HT1080 (cell line): ENCODE data around the gene OR5H14. TPM values are rescaled to one million over a fixed set of nuclear protein-coding genes. Genes with fewer than 3 reads are reported as not detected.
"Not testable (repeated sequence)": the region's sequence is repeated elsewhere in the genome, so short reads cannot be mapped to it uniquely, and the experiment has no call there.

Experiments
- DNase-seq: peaks from one replicate; pipeline ENCODE4 v3.0.0-alpha.2; 2015; ENCODE audit warnings: low read depth
- polyA plus RNA-seq, 2 experiments: library from polyadenylated mRNA; depleted of rRNA; stranded (reverse); fragments of >200 nt; gene quantifications; 2 replicates each; pipeline ENCODE4 v1.2.3, GENCODE V29; 2015
- total RNA-seq: library from RNA; depleted of rRNA; stranded (reverse); fragments of >200 nt; shearing (Covaris generic); gene quantifications from 2 replicates; pipeline ENCODE4 v1.2.3, GENCODE V29; 2014; rRNA removed

OR5H14 gene
- total RNA-seq, result not detected in 2 replicates
- not detected in 2 replicates for polyA plus RNA-seq (2015; cell fraction: cytosol; rRNA removed)
- polyA plus RNA-seq (2015; cell fraction: nucleus; rRNA removed), result not detected in 2 replicates

DNA sequence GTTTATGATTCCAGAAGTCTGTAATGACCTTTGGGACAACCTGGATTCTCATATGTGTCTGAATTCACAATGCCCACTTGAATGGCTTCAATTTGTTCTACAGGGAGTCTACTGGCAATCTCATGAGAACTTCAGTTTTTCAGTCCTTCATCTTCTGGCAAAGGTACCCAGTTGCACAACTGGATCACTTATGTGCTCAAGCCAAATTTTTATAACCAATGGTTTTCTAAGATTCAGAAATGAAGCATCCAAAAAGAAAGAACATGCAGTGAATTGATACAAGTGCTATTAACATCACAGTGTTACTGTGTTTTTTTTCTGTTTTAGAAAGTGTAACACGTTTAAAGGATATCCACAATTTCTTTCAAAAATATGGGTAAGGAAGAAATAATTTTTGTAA is at the start of gene OR5H14:
TSS of gene OR5H14 (plus strand) at position 301 of the 400 bp plus-strand sequence. CDS start 1,907 bp downstream, outside the sequence.
- DNase-seq, result no peak

DNA sequence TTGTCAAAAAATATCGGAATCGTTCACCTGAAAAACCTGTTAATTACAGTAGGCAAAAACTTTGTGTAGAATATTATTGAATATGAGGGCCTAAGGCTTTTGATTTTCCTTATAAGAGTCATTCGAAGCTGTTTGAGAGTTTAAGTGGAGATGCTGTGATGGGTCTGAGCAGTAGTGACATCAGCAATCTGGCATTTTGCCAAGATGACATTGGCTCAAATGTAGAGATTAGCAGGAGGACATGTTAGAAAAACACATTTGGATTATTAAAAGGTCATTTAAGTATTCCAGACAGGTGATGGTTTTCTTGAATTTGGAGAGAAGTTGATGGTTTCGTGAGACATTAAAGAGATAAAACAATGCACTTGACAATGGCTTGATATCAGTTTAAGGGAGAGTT is 47.4 kb upstream of the OR5H14 start:
- DNase-seq, result no peak

DNA sequence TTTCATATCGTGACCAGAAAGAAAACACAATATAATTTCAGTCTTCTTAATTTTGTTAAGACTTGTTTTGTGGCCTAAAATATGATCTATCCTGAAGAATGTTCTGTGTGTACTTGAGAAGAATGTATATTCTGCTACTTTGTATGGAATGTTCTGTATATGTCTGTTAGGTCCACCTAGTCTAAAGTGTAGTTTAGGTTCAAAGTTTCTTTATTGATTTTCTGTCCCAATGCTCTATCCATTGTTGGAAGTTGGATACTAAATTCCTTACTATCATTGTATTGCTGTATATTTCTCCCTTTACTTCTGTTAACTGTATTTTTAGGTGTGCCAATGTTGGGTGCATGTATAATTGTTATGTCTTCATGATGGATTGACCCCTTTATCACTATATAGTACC is 39.1 kb upstream of the OR5H14 start:
- DNase-seq, result no peak

DNA sequence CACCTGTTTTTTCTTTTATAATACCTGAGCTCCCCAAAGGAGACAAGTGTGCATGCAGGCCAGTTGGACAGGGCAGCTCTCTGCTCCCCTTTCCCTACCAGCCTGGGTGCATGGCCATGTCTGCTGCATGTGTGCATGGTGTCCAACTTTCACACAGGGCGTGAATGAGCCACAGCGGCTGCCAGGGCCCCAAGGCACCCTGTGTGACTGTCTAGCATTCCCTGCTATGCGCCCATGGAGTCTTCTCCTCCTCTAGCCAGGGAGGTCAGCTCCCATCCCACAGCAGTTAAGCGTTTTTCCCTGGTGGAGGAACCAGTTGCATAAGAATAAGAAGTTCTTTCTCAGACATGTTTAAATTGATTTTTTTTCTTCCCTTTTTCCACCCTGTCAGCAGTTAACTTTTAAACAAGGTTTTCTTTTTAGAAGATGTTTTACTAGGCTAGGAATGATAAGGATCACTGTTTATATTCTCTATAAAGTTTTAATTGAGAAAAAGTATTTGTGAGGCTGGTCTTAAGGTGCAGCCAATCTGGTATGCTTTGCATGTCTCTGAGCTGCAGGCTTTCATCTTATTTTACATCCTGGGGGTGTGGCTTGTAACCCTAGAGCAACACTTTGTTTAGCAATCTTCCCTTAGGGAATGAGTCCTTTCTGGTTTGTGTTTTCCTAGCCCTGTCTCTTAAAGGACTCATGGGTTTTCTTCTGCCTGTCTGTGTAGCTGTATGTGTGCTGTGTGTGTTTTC is 37.3 kb upstream of the OR5H14 start:
- no peak for DNase-seq

DNA sequence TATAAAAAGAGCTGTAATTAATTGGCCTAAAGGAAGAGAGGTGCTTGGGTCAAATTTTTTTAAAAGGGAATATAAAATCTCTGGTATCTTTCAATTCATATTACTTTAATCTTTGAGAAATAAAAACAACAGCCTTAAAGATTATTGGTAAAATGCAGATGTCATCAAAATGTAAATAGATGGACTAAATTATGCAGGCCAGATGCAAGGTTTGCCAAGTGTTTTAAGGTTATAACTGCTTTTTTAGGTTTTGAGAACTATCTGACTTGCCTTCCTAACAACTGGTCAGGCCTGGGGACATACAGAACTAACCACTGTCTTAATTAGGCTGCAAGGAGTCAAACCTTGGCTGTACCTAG is 36.8 kb upstream of the OR5H14 start:
- no peak for DNase-seq

DNA sequence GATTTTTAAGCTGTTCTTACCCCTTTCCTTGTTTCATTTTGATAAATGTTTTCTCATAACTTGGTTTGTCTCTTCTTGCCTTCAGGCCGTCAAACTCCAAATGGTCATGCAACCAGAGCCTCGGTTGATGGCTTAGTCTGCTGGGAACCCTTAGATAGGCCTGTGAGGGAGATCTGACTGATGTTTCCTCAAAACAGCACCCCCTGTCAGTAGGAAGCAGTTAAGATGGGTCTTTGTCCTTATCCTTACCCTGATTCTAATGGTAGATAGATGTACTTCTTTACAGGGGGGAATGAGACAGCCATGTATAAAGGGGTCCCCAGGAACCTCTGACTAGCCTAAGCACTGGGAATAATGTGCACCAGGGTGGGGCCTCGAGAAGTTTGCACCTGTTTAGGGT is 33.0 kb upstream of the OR5H14 start:
- DNase-seq, result no peak

DNA sequence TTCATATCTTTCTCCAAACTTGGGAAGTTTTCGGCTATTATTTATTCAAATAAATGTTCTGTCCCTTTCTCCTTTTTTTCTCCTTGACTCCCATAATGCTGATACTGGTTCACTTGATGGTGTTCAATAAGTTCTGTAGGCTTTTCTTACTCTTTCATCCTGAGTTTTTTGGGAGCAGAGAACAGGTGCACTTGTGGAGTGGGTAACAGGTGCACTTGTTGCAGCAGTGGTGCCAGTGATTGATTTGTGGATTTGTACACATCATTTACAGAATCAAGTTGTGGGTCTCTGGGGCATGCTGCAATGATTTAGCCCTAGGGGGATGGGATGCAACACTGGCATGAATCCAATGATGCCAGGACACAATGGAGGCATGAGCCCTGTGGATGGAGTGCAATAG is 31.6 kb upstream of the OR5H14 start:
- DNase-seq, result no peak

DNA sequence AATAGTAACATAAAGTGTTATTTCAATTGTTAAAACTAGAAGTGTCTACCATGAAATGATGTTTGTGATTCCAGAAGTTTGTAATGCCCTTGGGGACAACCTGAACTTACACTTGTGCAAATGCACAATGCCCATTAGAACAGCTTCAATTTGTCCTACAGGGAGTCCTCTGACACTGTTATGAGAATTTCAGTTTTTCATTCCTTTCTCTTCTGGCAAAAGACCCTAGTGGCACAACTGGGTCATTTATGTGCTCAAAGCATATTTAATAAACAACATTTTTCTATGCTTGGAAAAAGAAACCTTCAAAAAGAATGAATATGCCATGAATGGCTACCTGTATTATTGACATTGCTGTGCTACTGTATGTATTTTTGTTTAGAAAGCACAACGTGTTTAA is 16.9 kb upstream of the OR5H14 start, which contains the start of gene OR5H1:
TSS of gene OR5H1 (plus strand) at position 301 of the 400 bp plus-strand sequence. CDS start 1,977 bp downstream, outside the sequence.
- no peak for DNase-seq

DNA sequence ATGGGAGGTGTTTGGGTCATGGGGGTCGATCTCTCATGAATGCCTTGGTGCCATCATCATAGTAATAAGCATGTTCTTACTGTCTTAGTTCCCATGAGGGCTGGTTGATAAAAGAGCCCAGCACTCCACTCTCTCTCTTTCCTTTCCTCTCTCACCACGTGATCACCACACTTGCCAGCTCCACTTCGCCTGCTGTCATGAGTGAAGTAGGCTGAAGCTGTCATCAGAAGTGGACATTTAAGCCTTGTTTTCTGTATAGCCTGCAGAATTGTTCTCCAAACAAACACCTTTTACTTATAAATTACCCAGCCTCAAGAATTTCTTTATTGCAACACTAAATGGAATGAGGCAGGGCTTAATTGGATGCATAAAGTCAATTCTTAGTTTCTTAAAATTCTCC is 10.6 kb upstream of the OR5H14 start:
- no peak for DNase-seq

DNA sequence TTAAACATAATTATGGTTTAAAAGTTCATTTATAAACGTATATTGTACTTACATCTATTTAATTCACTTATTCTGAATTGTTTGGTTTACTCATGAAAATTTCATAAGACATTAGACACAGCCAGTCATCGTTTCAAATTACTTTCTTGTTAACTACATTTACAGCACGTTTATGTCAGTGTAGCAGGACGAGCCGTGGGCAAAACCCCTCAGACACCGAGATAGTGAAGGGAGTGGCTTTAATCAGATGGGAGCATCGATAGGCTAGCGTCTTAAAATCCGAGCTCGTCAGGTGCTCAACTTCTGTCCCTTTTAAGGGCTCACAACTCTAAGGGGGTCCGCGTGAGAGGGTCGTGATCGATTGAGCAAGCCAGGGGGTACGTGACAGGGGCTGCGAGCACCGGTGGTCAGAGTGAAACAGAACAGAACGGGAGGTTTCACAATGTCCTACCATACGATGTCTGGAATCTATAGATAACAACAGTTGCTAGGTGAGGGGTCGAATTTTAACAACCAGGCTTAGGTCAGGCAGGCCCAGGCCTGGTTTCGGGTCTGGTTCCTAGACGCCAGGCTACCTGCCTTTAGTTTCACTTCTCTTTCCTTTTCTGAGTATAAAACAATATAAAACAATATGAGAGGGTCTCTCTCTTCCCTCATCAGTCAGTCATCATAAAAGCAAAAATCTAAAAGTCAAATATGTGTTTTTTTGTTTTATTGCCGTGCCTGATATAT is 9.3 kb upstream of the OR5H14 start:
- not testable (repeated sequence) for DNase-seq

DNA sequence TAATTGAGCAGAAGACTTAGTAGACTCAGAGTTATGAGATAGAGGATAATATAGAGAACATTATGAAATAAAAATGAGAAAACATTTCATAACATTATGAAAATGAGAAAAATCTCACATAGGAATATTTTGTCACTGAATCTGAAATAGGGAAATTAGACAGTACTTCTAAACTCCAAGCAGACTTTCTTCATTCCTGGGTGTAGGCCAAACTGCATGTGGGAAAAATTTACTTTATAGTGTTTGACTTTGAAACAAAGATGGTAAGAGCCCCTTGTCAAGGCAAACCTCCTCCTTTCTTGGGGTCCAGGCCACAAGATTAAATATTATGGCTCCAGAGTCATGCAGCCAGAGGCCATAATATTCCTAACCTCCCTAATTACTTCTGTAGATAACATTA is 6.7 kb upstream of the OR5H14 start:
- DNase-seq, result no peak

DNA sequence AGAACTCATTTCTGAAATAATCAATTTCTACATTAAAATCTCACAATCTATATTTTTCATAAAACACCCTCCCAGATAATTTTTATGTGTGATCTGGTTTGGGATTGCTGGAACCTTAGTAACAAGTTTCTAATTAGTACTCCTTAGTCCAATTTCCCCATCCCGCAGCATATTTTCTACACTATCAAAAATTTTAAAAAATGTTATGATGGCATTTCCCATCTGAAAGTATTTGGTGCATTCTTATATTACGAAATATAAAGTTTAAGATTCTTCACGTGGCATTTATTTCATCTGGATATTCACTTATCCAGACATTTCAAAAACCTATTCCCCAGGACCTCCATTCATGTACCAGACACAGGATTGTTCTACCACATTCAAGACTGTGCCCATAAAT is 1.5 kb downstream of the OR5H14 start:
- DNase-seq, result no peak

DNA sequence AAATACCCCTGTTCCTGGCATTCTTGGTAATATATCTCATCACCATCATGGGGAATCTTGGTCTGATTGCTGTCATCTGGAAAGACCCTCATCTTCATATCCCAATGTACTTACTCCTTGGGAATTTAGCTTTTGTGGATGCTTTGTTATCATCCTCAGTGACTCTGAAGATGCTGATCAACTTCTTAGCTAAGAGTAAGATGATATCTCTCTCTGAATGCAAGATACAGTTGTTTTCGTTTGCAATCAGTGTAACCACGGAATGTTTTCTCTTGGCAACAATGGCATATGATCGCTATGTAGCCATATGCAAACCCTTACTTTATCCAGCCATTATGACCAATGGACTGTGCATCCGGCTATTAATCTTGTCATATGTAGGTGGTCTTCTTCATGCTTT is 2.2 kb downstream of the OR5H14 start:
- not testable (repeated sequence) for DNase-seq

DNA sequence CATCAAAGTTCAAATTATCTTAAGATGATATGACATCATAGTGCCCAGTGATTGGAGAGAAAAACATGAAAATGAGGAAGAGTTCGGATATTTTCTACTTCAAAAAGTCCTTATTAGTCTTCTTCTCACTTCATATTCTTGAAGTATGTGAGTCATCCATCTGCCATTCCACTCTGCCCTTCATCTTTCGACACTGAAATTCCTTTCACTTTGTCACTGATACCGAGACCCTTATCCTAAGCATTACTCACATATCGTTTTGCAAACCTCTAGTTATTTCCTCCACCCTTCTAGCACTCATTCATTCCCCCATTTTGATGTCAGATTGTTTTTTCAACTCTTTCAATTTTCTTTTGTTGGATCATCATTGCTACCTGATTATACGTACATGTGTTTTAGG is 4.0 kb downstream of the OR5H14 start:
- DNase-seq, result peak; percentile 72

DNA sequence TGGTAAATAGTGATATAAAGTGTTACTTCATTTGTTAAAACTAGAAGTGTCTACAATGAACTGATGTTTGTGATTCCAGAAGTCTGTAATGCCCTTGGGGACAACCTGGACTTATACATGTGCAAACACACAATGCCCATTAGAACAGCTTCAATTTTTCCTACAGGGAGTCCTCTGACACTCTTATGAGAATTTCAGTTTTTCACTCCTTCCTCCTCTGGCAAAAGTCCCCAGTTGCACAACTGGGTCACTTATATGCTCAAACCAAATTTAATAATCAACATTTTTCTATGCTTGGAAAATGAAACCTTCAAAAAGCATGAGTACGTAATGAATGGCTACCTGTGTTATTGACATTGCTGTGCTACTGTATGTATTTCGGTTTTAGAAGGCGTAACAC is 19.1 kb downstream of the OR5H14 start, which contains the start of gene OR5H15:
TSS of gene OR5H15 (plus strand) at position 301 of the 400 bp plus-strand sequence. CDS start 2,004 bp downstream, outside the sequence.
- DNase-seq, result no peak

DNA sequence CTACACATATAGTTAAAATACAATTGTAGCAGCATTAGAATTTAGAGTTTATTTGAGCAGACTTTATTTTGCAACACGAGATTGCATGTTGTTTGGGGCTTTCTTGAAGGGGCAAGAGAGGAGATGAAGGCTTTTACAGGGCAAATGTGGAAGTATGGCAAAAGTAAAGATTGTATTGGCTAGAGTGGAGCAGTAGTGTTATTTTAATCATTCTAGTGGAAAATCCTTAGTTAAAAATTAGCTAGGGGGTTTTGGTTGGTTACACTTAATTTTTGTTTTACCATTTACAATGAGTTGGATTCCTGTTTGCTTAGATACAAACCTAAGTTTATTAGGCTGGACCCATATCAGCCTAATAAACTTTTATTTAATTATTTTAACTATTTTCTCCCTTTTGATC is 23.8 kb downstream of the OR5H14 start:
- DNase-seq, result no peak

DNA sequence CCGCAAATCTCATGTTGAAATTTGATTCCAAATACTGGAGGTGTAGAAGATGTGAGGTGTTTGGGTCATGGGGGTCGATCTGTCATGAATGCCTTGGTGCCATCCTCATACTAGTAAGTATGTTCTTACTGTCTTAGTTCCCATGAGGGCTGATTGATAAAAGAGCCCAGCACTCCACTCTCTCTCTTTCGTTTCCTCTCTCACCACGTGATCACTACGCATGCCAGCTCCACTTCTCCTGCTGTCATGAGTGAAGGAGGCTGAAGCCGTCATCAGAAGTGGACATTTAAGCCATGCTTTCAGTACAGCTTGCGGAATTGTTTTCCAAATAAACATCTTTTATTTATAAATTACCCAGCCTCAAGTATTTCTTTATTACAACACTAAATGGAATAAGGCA is 25.3 kb downstream of the OR5H14 start:
- DNase-seq, result peak; percentile 27

DNA sequence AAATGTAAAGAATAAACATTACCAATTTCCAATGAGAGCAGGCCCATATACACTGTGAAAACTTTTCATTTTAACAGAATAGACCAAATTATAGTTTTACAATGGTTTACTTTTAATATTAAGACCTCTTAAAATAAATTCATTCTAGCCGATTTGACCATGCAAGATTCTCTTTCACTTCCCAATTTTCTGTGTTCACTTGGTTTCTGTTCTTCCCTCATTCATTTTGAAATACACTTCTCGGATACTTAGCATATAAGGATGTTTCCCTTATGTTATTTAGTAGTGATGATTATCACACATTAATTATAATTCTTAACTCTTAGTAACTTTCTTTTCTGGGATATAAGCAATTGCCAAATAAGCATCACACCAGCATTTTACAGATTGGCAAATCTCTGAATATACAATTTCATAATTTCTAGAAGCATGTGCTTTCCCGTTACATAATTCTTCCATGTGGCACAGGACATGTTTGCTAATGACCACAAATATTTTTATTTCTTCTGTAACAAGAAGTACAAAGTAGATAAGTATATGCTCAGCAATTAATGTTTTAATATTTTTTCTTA is 33.1 kb downstream of the OR5H14 start:
- DNase-seq, result no peak

DNA sequence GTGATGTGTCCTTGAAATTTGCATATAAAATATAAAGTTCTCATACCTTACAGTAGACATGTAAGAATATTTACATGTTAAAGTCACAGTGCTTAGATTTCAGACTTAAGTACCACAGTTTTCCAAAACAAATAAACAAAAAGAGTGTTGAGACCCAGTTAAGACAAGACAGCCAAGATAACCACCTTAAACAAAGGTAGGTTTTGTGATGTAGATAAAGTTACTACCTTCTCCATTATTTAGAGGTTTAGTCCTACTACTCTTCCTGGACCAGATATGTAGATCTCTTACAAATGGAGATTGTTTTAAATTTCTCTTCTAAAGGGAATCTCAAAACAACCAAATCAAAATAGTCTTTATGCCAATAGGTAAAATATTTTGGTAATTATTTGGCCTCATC is 34.9 kb downstream of the OR5H14 start:
- no peak for DNase-seq

DNA sequence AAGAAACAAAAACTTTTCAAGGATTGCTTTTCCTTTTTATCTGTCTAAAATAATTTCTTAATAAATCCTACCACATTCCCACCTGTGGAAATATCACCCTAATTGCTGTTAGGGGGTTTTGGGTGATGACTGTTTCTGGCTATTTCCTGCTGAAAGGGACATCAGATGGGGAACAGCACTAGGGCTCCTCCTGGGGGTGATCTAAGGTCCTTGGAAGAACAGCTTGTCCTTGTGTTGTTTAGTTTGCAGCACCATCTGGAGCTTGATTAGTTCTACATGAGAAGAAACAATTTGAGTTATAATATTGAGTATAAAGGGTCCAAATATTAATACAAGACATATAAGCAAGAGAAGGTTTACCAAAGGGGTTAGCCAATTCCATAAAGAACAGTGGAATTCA is 37.9 kb downstream of the OR5H14 start:
- DNase-seq, result peak; percentile 3

DNA sequence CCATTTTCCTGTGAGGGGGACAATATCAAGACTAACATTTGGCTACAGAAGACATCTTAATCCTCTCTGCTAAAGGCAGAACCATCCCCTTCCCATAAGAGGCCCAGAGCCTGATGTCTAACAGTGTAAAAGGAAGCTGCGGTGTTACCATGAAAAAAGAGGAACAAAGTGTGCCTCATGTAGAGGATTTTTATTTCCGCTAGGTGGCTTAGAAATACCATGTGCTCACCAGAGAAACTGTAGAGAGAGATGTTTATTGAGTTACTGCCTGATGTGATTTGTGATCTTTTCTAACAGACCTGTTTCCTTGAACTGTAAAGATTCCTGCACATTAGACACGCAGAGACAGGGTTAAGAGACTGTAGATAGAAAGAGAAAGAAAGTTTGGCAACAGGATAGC is 41.3 kb downstream of the OR5H14 start:
- peak; percentile 10 for DNase-seq

DNA sequence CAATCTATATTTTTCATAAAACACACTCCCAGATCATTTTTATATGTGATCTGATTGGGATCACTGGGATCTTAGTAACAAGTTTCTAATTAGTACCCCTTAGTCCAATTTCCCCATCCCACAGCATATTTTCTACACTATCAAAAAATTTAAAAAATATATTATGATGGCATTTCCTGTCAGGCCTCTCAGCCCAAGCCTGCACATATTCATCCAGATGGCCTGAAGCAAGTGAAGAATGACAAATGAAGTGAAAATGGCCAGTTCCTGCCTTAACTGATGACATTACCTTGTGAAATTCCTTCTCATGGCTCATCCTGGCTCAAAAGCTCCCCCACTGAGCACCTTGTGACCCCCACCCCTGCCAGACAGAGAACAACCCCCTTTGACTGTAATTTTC is 43.6 kb downstream of the OR5H14 start:
- DNase-seq, result not testable (repeated sequence)
